OCI-LY1 (cell line): ENCODE results near the gene SAXO1.

Experiments used
- H2AFZ ChIP-seq: fragments of 200-600 bp; sonication (generic), shearing (Covaris generic); 2 replicates; pipeline ENCODE4 v1.6.0; 2014; ENCODE audit warnings: antibody characterized with exemption, mild to moderate bottlenecking, low read length
- H3F3A ChIP-seq: fragments of 200-600 bp; sonication (generic), shearing (Covaris generic); 2 replicates; pipeline ENCODE4 v1.6.0; 2014; ENCODE audit warnings: mild to moderate bottlenecking, antibody characterized with exemption, low read length, moderate library complexity; ENCODE audit not compliant: insufficient read depth
- H3K27ac ChIP-seq: fragments of 200-600 bp; sonication (generic); 2 replicates; pipeline ENCODE4 v1.5.1; 2014; ENCODE audit warnings: low read length, mixed run types, mild to moderate bottlenecking, low read depth; ENCODE audit not compliant: poor library complexity, severe bottlenecking
- H3K27me3 ChIP-seq: fragments of 200-600 bp; sonication (generic); 2 replicates; pipeline ENCODE4 v1.6.0; 2014; ENCODE audit warnings: antibody characterized with exemption, mild to moderate bottlenecking, low read length, moderate library complexity; ENCODE audit not compliant: insufficient read depth
- H3K36me3 ChIP-seq: fragments of 200-600 bp; sonication (generic); 2 replicates; pipeline ENCODE4 v1.6.1; 2014; ENCODE audit warnings: mild to moderate bottlenecking, antibody characterized with exemption, low read length, moderate library complexity, mixed read lengths; ENCODE audit not compliant: insufficient read depth
- H3K4me1 ChIP-seq: fragments of 200-600 bp; sonication (generic); 2 replicates; pipeline ENCODE4 v1.5.1; 2014; ENCODE audit warnings: mild to moderate bottlenecking, low read length, moderate library complexity; ENCODE audit not compliant: insufficient read depth, severe bottlenecking
- H3K4me2 ChIP-seq: fragments of 200-600 bp; sonication (generic), shearing (Covaris generic); 2 replicates; pipeline ENCODE4 v1.6.1; 2014; ENCODE audit warnings: low read length
- H3K4me3 ChIP-seq: fragments of 200-600 bp; sonication (generic); 2 replicates; pipeline ENCODE4 v1.5.1; 2014; ENCODE audit warnings: low read length, low read depth, mild to moderate bottlenecking, mixed read lengths; ENCODE audit not compliant: poor library complexity, severe bottlenecking
- H3K79me2 ChIP-seq: fragments of 200-600 bp; shearing (Covaris generic); 2 replicates; pipeline ENCODE4 v1.6.1; 2016; ENCODE audit warnings: mixed run types, low read length, mixed read lengths; ENCODE audit not compliant: insufficient read depth
- H3K9ac ChIP-seq: fragments of 200-600 bp; sonication (generic), shearing (Covaris generic); 2 replicates; pipeline ENCODE4 v1.6.1; 2014; ENCODE audit warnings: mild to moderate bottlenecking, low read length, mixed read lengths
- H3K9me2 ChIP-seq: fragments of 200-600 bp; sonication (generic), shearing (Covaris generic); 2 replicates; pipeline ENCODE4 v1.6.1; 2014; ENCODE audit warnings: low read depth, mild to moderate bottlenecking, low read length, mixed read lengths
- H3K9me3 ChIP-seq: fragments of 200-600 bp; shearing (Covaris generic); 2 replicates; pipeline ENCODE4 v1.6.1; 2014; ENCODE audit warnings: low read length, mixed read lengths
- H4K20me1 ChIP-seq: fragments of 200-600 bp; sonication (generic), shearing (Covaris generic); 2 replicates; pipeline ENCODE4 v1.6.0; 2016; ENCODE audit warnings: mild to moderate bottlenecking, low read length; ENCODE audit not compliant: insufficient read depth
- CTCF ChIP-seq: fragments of 200-600 bp; sonication (generic), shearing (Covaris generic); IDR thresholded peaks from 2 replicates; pipeline ENCODE4 v1.5.1; 2017; ENCODE audit warnings: mild to moderate bottlenecking, antibody characterized with exemption, low read length, moderate library complexity, mixed read lengths
- EZH2 ChIP-seq: fragments of 200-600 bp; sonication (generic), shearing (Covaris generic); IDR thresholded peaks from 2 replicates; pipeline ENCODE4 v1.8.0; 2017; ENCODE audit warnings: borderline replicate concordance, mixed run types, mild to moderate bottlenecking, antibody characterized with exemption, low read length, moderate library complexity, mixed read lengths

Gene SAXO1

DNA sequence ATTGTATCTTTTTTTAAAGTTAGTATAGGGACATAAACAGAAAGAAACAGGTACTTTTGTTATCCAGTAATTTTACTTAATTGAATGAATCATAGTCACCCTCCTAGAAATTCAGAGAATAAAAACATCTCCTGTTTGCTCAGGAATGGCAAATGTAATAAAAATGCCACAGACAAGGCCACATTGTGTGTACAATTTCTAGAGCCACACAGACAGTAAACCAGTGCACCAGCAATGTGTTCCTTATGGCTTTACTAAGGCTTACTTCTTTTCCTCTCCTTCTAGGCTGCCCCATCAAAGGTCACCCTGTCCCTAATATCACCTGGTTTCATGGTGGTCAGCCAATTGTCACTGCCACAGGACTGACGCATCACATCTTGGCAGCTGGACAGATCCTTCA, 145.5 kb downstream of the SAXO1 start:
- Histone ChIP-seq H3K27ac (no peak overlapping the region), H2AFZ (no peak overlapping the region), H3F3A (no peaks in the 10 kb centered on the region), H3K27me3 (no peaks in the 10 kb centered on the region), H3K36me3 (no peaks in the 10 kb centered on the region), H4K20me1 (no peaks in the 10 kb centered on the region), H3K79me2 (no peaks in the 10 kb centered on the region), H3K4me3 (no peak overlapping the region), H3K9me2 (no peaks in the 10 kb centered on the region), H3K9ac (no peak overlapping the region), H3K4me2 (no peak overlapping the region), H3K9me3 (no peaks in the 10 kb centered on the region), H3K4me1 (no peaks in the 10 kb centered on the region)
- no peak for TF ChIP-seq EZH2
- no peak for TF ChIP-seq CTCF

DNA sequence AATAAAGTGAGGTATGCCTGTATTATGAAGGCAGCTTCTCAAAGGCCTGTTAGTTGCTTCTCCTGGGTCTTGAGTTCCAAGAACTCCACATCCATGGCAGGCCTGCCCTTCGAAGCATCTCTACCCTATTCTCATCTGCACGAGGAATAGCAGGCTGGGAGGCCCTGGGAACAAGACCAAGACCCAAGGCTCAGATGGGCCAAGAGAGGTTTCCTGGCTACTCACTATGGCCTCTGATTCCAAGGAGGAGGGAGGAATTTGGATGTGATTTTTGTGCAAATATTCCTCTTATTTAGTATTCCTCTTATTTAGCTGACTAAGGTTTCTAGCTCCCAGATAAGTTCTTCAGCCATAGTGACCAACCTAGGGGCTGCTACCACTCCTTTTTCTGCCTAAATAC, 151.3 kb downstream of the SAXO1 start:
- no peaks in the 10 kb centered on the region for H3K9me3 ChIP-seq
- no peaks in the 10 kb centered on the region for H3K4me1 ChIP-seq
- H2AFZ ChIP-seq = no peak overlapping the region
- no peaks in the 10 kb centered on the region for H4K20me1 ChIP-seq
- no peak overlapping the region for H3K4me2 ChIP-seq
- TF ChIP-seq CTCF (no peak), EZH2 (no peak)
- H3K79me2 ChIP-seq = no peaks in the 10 kb centered on the region
- no peak overlapping the region for H3K27ac ChIP-seq
- H3K9ac ChIP-seq = no peak overlapping the region
- no peak overlapping the region for H3K4me3 ChIP-seq
- no peaks in the 10 kb centered on the region for H3K36me3 ChIP-seq
- no peaks in the 10 kb centered on the region for H3F3A ChIP-seq
- no peaks in the 10 kb centered on the region for H3K27me3 ChIP-seq
- H3K9me2 ChIP-seq = no peaks in the 10 kb centered on the region

DNA sequence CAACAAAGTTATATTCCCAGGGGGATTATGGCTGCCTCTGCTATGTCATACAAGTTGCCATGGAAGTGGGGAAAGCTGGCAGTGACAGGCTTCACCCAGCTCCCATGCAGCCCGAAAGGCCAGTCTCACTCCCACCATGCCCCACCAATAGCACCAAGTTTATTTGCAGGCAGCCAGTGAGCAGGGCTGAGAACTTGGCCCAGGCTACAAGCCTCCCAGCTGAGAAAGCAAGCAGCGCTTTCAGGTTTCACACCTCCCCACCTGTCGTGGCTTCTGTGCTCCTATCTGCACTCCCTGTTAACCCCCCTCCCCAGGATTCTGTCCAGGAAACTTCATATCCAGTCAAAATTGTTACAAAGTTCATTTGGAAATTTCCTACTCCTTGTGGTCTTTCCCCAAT, 155.0 kb downstream of the SAXO1 start:
- Histone ChIP-seq H3K4me1 (no peaks in the 10 kb centered on the region), H2AFZ (no peak overlapping the region), H3K4me3 (no peak overlapping the region), H3K27me3 (no peaks in the 10 kb centered on the region), H3K9me2 (no peaks in the 10 kb centered on the region), H3K27ac (no peak overlapping the region), H3K9me3 (no peaks in the 10 kb centered on the region), H3K79me2 (no peaks in the 10 kb centered on the region), H3F3A (no peaks in the 10 kb centered on the region), H3K36me3 (no peaks in the 10 kb centered on the region), H3K4me2 (no peak overlapping the region), H4K20me1 (no peaks in the 10 kb centered on the region), H3K9ac (no peak overlapping the region)
- TF ChIP-seq CTCF (no peak), EZH2 (no peak)
